A549 (cell line): ENCODE data around the gene NFU1. TPM values are rescaled to one million over a fixed set of nuclear protein-coding genes. Genes with fewer than 3 reads are reported as not detected.

ENCODE experiments used
- ATAC-seq, 2 experiments: fragments of 200-7000 bp in 1 of 2; fragments of >200 bp in 1 of 2; cut with Nextera tagmentation in 1 of 2; cut with Tn5 transposase in 1 of 2; 3 replicates each; pipeline versions ENCODE4 v1.8.0 to v1.9.1; 2018 to 2020; ENCODE audit warnings: mild to moderate bottlenecking in 1 of 2, moderate library complexity in 1 of 2
- CTCF ChIA-PET: fragments of 300-600 bp; sonication (Branson Sonifier 250); formaldehyde crosslinking; extraction: SDS; loops from one replicate; lab custom pipeline; 2021; ENCODE audit warnings: antibody characterized with exemption, inconsistent platforms; lab: Yijun Ruan, JAX
- POLR2A ChIA-PET: fragments of 350-600 bp; formaldehyde crosslinking; extraction: SDS; loops from one replicate; lab custom pipeline; 2021; ENCODE audit warnings: antibody characterized with exemption, inconsistent platforms; lab: Yijun Ruan, JAX
- DNase-seq, 2 experiments: peaks; one replicate each; pipeline versions ENCODE4 v3.0.0 to v3.0.0-alpha.2; 2011 to 2016; ENCODE audit warnings: low read depth in 1 of 2, low spot score in 1 of 2
- FAIRE-seq: peaks from 2 replicates; lab custom pipeline; 2011; peaks lifted over from hg19 to GRCh38; lab: Jason Lieb, UNC
- H3K27ac ChIP-seq, 2 experiments: fragments of >200 bp; sonication (Bioruptor Twin); formaldehyde crosslinking; 3 replicates each; pipeline ENCODE4 v1.5.1; 2016 to 2017
- H3K4me1 ChIP-seq: fragments of >200 bp; sonication (Bioruptor Twin); formaldehyde crosslinking; 3 replicates; pipeline ENCODE4 v1.6.1; 2016
- H3K4me2 ChIP-seq: fragments of >200 bp; sonication (Bioruptor Twin); formaldehyde crosslinking; 3 replicates; pipeline ENCODE4 v1.6.1; 2016
- H3K4me3 ChIP-seq: fragments of >200 bp; sonication (Bioruptor Twin); formaldehyde crosslinking; 3 replicates; pipeline ENCODE4 v1.5.1; 2016
- H3K9me3 ChIP-seq: fragments of >200 bp; sonication (Bioruptor Twin); formaldehyde crosslinking; 3 replicates; pipeline ENCODE4 v1.6.1; 2016
- ATOH8 ChIP-seq: fragments of 250-450 bp; sonication (Bioruptor Pico); IDR thresholded peaks from 2 replicates; pipeline ENCODE4 v1.5.0; 2020; ENCODE audit warnings: low read depth, mild to moderate bottlenecking, moderate library complexity
- CBX2 ChIP-seq: fragments of 200-600 bp; sonication (generic); IDR thresholded peaks from 2 replicates; pipeline ENCODE4 v1.6.1; 2016; ENCODE audit warnings: low read depth, mild to moderate bottlenecking, borderline replicate concordance
- CBX8 ChIP-seq: fragments of 200-600 bp; sonication (generic); IDR thresholded peaks from 2 replicates; pipeline ENCODE4 v1.6.1; 2016
- CHD2 ChIP-seq: fragments of 150-350 bp; IDR thresholded peaks from 2 replicates; pipeline ENCODE4 v1.6.1; 2014; ENCODE audit warnings: low read length; ENCODE audit not compliant: partially characterized antibody
- EHF ChIP-seq: fragments of 250-450 bp; sonication (Bioruptor Pico); IDR thresholded peaks from 2 replicates; pipeline ENCODE4 v1.5.0; 2020; ENCODE audit warnings: mild to moderate bottlenecking
- EHMT2 ChIP-seq: fragments of 200-600 bp; sonication (generic); IDR thresholded peaks from 2 replicates; pipeline ENCODE4 v1.6.1; 2016; ENCODE audit warnings: antibody characterized with exemption, low read depth, mild to moderate bottlenecking, moderate library complexity
- EP300 ChIP-seq, 2 experiments: fragments of >200 bp; sonication (Bioruptor Twin); formaldehyde crosslinking; IDR thresholded peaks; 2 replicates in 1 of 2; 3 replicates in 1 of 2; pipeline ENCODE4 v1.6.1; 2016 to 2017
- FOSB ChIP-seq: fragments of 250-450 bp; sonication (Bioruptor Pico); IDR thresholded peaks from 2 replicates; pipeline ENCODE4 v1.5.0; 2020; ENCODE audit warnings: mild to moderate bottlenecking, moderate library complexity
- FOSL2 ChIP-seq, 2 experiments: fragments of 450-650 bp in 1 of 2; fragments of >200 bp in 1 of 2; sonication (Bioruptor Twin) in 1 of 2; formaldehyde crosslinking; IDR thresholded peaks; 2 replicates each; pipeline versions ENCODE4 v1.5.0 to v1.6.1; 2016 to 2020; ENCODE audit warnings: mild to moderate bottlenecking in 1 of 2, moderate library complexity in 1 of 2
- FOXS1 ChIP-seq: fragments of 250-450 bp; sonication (Bioruptor Pico); IDR thresholded peaks from 2 replicates; pipeline ENCODE4 v1.5.0; 2020; ENCODE audit warnings: mild to moderate bottlenecking, moderate library complexity
- GATA3 ChIP-seq: IDR thresholded peaks from 2 replicates; pipeline ENCODE4 v1.6.1; 2012; ENCODE audit warnings: borderline replicate concordance
- HOXA7 ChIP-seq: fragments of 250-450 bp; sonication (Bioruptor Pico); IDR thresholded peaks from 2 replicates; pipeline ENCODE4 v1.5.0; 2020; ENCODE audit warnings: mild to moderate bottlenecking, moderate library complexity
- JUN ChIP-seq, 2 experiments: fragments of >200 bp; sonication (Bioruptor Twin); formaldehyde crosslinking; IDR thresholded peaks; 2 replicates in 1 of 2; 3 replicates in 1 of 2; pipeline ENCODE4 v1.6.1; 2016 to 2017
- JUNB ChIP-seq: fragments of >200 bp; sonication (Bioruptor Twin); formaldehyde crosslinking; IDR thresholded peaks from 2 replicates; pipeline ENCODE4 v1.6.1; 2016
- KDM1A ChIP-seq: fragments of 200-600 bp; sonication (generic); IDR thresholded peaks from 2 replicates; pipeline ENCODE4 v1.6.1; 2016; ENCODE audit warnings: low read depth, mild to moderate bottlenecking
- KDM5A ChIP-seq: fragments of 200-600 bp; sonication (generic); IDR thresholded peaks from 2 replicates; pipeline ENCODE4 v1.6.1; 2016; ENCODE audit warnings: antibody characterized with exemption, mild to moderate bottlenecking
- MAZ ChIP-seq: fragments of 150-350 bp; IDR thresholded peaks from 2 replicates; pipeline ENCODE4 v1.6.1; 2014; ENCODE audit warnings: antibody characterized with exemption, low read depth, low read length, borderline replicate concordance
- NR3C1 ChIP-seq: fragments of >200 bp; sonication (Bioruptor Twin); formaldehyde crosslinking; IDR thresholded peaks from 3 replicates; pipeline ENCODE4 v1.6.1; 2017
- PBX3 ChIP-seq: IDR thresholded peaks from 2 replicates; pipeline ENCODE4 v1.6.1; 2012
- POLR2AphosphoS2 ChIP-seq: conservative IDR thresholded peaks from 2 replicates; pipeline ENCODE4 v1.6.1; 2012; ENCODE audit warnings: low read length, improper control_type of control experiment, inconsistent platforms
- RAD21 ChIP-seq, 2 experiments: fragments of >200 bp in 1 of 2; sonication (Bioruptor Twin) in 1 of 2; formaldehyde crosslinking in 1 of 2; IDR thresholded peaks in 1 of 2; conservative IDR thresholded peaks in 1 of 2; 2 replicates in 1 of 2; 3 replicates in 1 of 2; pipeline ENCODE4 v1.6.1; 2012 to 2018; ENCODE audit warnings: inconsistent platforms in 1 of 2
- RARB ChIP-seq: fragments of 250-450 bp; sonication (Bioruptor Pico); IDR thresholded peaks from 2 replicates; pipeline ENCODE4 v1.8.0; 2021; ENCODE audit warnings: mild to moderate bottlenecking, moderate library complexity
- RFX5 ChIP-seq: fragments of 450-650 bp; IDR thresholded peaks from 2 replicates; pipeline ENCODE4 v1.7.1; 2014; ENCODE audit warnings: antibody characterized with exemption, mild to moderate bottlenecking, moderate library complexity
- SREBF2 ChIP-seq: fragments of 450-650 bp; IDR thresholded peaks from 2 replicates; pipeline ENCODE4 v1.6.1; 2014; ENCODE audit warnings: mild to moderate bottlenecking, moderate library complexity
- TFCP2L1 ChIP-seq: fragments of 250-450 bp; sonication (Bioruptor Pico); IDR thresholded peaks from 2 replicates; pipeline ENCODE4 v1.5.0; 2021; ENCODE audit warnings: mild to moderate bottlenecking
- TP53 ChIP-seq: fragments of 250-450 bp; sonication (Bioruptor Pico); IDR thresholded peaks from 2 replicates; pipeline ENCODE4 v1.5.0; 2021; ENCODE audit warnings: mild to moderate bottlenecking, moderate library complexity
- ZFP36 ChIP-seq: fragments of 450-650 bp; IDR thresholded peaks from 2 replicates; pipeline ENCODE4 v1.6.1; 2014; ENCODE audit warnings: borderline replicate concordance; ENCODE audit not compliant: partially characterized antibody
- ZNF302 ChIP-seq: fragments of 250-450 bp; sonication (Bioruptor Pico); IDR thresholded peaks from 2 replicates; pipeline ENCODE4 v1.9.0; 2021; ENCODE audit warnings: inconsistent platforms, mild to moderate bottlenecking, moderate library complexity
- ZSCAN20 ChIP-seq: fragments of 250-450 bp; sonication (Bioruptor Pico); IDR thresholded peaks from 2 replicates; pipeline ENCODE4 v1.8.0; 2022; ENCODE audit warnings: mild to moderate bottlenecking, moderate library complexity
- WGBS: methylation state at CpG from one replicate; pipeline ENCODE4 v1.1.6; 2017; ENCODE audit errors: missing lambda C conversion rate; 5-methylcytosine and 5-hydroxymethylcytosine counted together
- polyA plus RNA-seq, 4 experiments: library from polyadenylated mRNA; depleted of rRNA in 3 of 4; stranded (reverse); fragments of >200 nt; fragmentation: RNase III in 1 of 4; extraction: RNeasy Plus Mini Kit Qiagen cat#74134 plus additional on column Dnase treatment in 1 of 4; gene quantifications; 2 replicates in 3 of 4; 3 replicates in 1 of 4; pipeline ENCODE4 v1.2.3, GENCODE V29; 2011 to 2017
- TF ChIP-seq, protein P1 (sequence below): fragments of >200 bp; sonication (Bioruptor Twin); formaldehyde crosslinking; IDR thresholded peaks from 3 replicates; pipeline ENCODE4 v1.5.1; 2016
- TF ChIP-seq, protein P2 (sequence below): fragments of 200-600 bp; sonication (generic); IDR thresholded peaks from 2 replicates; pipeline ENCODE4 v1.6.1; 2016; ENCODE audit warnings: antibody characterized with exemption, mild to moderate bottlenecking, moderate library complexity

The NFU1 gene
- polyA plus RNA-seq, 2 of the 4 experiments (the other 2 are of a cell fraction): 61.4 to 99.2 TPM

DNA sequence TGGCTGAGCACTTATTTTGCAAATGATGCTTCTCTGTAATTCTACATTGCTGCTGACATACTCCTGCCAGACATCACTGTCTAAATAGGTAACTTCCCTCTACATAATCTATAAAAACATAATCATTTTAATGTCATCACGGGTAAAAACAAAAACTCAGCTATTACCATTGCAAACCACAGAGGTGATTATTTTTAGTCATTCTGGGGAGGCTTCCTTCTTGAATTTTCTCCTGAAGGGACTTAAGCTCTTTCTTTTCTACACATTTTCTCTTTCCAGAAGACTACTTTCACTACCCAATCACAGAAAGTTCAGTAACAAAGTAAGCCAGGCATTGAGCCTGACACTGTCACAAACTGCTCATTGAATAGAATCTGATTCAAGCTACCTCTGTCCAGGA is 40.4 kb upstream of the NFU1 start:
- ChIA-PET POLR2A (no interaction called here), CTCF (interaction anchor here (0.7 to 1.2 kb wide), 4 partner anchors 12 to 88 kb away, joined by 3 read pairs; no protein-coding TSS in a partner anchor)
- TF ChIP-seq PBX3: no peak
- TF ChIP-seq, protein P1, sequence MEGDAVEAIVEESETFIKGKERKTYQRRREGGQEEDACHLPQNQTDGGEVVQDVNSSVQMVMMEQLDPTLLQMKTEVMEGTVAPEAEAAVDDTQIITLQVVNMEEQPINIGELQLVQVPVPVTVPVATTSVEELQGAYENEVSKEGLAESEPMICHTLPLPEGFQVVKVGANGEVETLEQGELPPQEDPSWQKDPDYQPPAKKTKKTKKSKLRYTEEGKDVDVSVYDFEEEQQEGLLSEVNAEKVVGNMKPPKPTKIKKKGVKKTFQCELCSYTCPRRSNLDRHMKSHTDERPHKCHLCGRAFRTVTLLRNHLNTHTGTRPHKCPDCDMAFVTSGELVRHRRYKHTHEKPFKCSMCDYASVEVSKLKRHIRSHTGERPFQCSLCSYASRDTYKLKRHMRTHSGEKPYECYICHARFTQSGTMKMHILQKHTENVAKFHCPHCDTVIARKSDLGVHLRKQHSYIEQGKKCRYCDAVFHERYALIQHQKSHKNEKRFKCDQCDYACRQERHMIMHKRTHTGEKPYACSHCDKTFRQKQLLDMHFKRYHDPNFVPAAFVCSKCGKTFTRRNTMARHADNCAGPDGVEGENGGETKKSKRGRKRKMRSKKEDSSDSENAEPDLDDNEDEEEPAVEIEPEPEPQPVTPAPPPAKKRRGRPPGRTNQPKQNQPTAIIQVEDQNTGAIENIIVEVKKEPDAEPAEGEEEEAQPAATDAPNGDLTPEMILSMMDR: no peak
- TF ChIP-seq TP53 (CRISPR knock-in tag): no peak
- no peak for TF ChIP-seq JUNB
- TF ChIP-seq HOXA7 (CRISPR knock-in tag): no peak
- TF ChIP-seq FOSB (CRISPR knock-in tag): no peak
- TF ChIP-seq EP300 (IDR thresholded peaks at IDR 0.05): no peak
- TF ChIP-seq CHD2: no peak
- TF ChIP-seq FOXS1 (CRISPR knock-in tag): no peak
- no peak for TF ChIP-seq KDM1A
- TF ChIP-seq, protein P2, sequence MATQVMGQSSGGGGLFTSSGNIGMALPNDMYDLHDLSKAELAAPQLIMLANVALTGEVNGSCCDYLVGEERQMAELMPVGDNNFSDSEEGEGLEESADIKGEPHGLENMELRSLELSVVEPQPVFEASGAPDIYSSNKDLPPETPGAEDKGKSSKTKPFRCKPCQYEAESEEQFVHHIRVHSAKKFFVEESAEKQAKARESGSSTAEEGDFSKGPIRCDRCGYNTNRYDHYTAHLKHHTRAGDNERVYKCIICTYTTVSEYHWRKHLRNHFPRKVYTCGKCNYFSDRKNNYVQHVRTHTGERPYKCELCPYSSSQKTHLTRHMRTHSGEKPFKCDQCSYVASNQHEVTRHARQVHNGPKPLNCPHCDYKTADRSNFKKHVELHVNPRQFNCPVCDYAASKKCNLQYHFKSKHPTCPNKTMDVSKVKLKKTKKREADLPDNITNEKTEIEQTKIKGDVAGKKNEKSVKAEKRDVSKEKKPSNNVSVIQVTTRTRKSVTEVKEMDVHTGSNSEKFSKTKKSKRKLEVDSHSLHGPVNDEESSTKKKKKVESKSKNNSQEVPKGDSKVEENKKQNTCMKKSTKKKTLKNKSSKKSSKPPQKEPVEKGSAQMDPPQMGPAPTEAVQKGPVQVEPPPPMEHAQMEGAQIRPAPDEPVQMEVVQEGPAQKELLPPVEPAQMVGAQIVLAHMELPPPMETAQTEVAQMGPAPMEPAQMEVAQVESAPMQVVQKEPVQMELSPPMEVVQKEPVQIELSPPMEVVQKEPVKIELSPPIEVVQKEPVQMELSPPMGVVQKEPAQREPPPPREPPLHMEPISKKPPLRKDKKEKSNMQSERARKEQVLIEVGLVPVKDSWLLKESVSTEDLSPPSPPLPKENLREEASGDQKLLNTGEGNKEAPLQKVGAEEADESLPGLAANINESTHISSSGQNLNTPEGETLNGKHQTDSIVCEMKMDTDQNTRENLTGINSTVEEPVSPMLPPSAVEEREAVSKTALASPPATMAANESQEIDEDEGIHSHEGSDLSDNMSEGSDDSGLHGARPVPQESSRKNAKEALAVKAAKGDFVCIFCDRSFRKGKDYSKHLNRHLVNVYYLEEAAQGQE: no peak
- TF ChIP-seq CBX2: no peak
- no peak for TF ChIP-seq EHMT2
- no peak for TF ChIP-seq ZFP36
- no peak for TF ChIP-seq POLR2AphosphoS2
- 94% methylated on average over 1 of the region's 1 CpG for WGBS
- no peak overlapping the region for H3K27ac ChIP-seq
- no peaks in the 10 kb centered on the region for H3K9me3 ChIP-seq
- ATAC-seq (no peak), FAIRE-seq (no peak), DNase-seq (no peak)
- H3K4me1 ChIP-seq: no peaks in the 10 kb centered on the region
- no peak overlapping the region for H3K4me2 ChIP-seq
- H3K4me3 ChIP-seq: no peak overlapping the region

GRCh38 chr2:69474688-69475087 is 37.5 kb upstream of the NFU1 start:
- FAIRE-seq: peak; percentile 54
- WGBS: 89% methylated on average over 2 of the region's 2 CpGs

DNA sequence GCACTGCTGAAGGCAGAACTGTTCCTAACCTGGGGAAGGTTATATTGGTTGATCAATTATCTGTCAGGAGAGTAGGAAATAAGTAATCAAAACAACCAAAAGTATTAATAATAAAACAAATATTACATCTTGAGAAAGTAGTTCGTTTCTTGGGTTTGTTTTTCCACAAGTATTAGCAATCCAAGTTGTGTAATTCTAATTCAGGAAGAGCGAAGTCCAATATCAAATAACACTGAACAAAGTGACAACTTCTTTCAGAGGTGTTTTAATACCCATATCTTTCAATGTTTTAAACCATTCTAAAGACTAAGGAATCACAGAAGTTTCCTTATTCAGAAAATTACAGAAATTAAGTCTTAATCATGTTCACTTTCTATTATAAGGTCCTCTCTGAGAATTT is 34.6 kb upstream of the NFU1 start:
- POLR2A ChIA-PET: no interaction called here
- CTCF ChIA-PET: no interaction called here
- WGBS: 51% methylated on average over 2 of the region's 2 CpGs
- peak; percentile 54 for FAIRE-seq
- no peak for ATAC-seq
- H3K4me2 ChIP-seq: no peak overlapping the region
- H3K9me3 ChIP-seq: no peaks in the 10 kb centered on the region
- H3K27ac ChIP-seq: no peak overlapping the region
- H3K4me1 ChIP-seq: 0 out of 3 replicates have a peak, but pooled peaks cover 4% of the 10 kb centered on the region
- no peak overlapping the region for H3K4me3 ChIP-seq
- DNase-seq: no peak
- no peak for TF ChIP-seq RFX5
- TF ChIP-seq FOSL2 (IDR thresholded peaks at IDR 0.05): no peak
- no peak for TF ChIP-seq FOSL2 (CRISPR knock-in tag; IDR thresholded peaks at IDR 0.05)
- no peak for TF ChIP-seq EHMT2
- TF ChIP-seq RAD21 (conservative IDR thresholded peaks at IDR 0.05 in 1 of 2, IDR thresholded peaks at IDR 0.05 in 1 of 2): no peak
- no peak for TF ChIP-seq ATOH8 (CRISPR knock-in tag)
- no peak for TF ChIP-seq ZNF302 (CRISPR knock-in tag)
- no peak for TF ChIP-seq NR3C1
- no peak for TF ChIP-seq GATA3
- no peak for TF ChIP-seq ZSCAN20 (CRISPR knock-in tag)
- no peak for TF ChIP-seq ZFP36
- TF ChIP-seq EP300 (IDR thresholded peaks at IDR 0.05): no peak
- no peak for TF ChIP-seq MAZ

More at GRCh38 chr2:69474688-69475087, 37.5 kb upstream of the NFU1 start:
- DNase-seq (no peak), ATAC-seq (no peak)
- ChIA-PET POLR2A (no interaction called here), CTCF (no interaction called here)
- no peaks in the 10 kb centered on the region for H3K9me3 ChIP-seq
- no peak overlapping the region for H3K4me2 ChIP-seq
- TF ChIP-seq TP53 (CRISPR knock-in tag): no peak
- TF ChIP-seq TFCP2L1 (CRISPR knock-in tag): no peak
- TF ChIP-seq RAD21 (conservative IDR thresholded peaks at IDR 0.05 in 1 of 2, IDR thresholded peaks at IDR 0.05 in 1 of 2): no peak
- no peak for TF ChIP-seq EP300 (IDR thresholded peaks at IDR 0.05)
- TF ChIP-seq CBX8: no peak
- no peak for TF ChIP-seq KDM5A
- no peak for TF ChIP-seq ZNF302 (CRISPR knock-in tag)
- no peak for TF ChIP-seq RARB (CRISPR knock-in tag)
- TF ChIP-seq JUN (IDR thresholded peaks at IDR 0.05): no peak
- TF ChIP-seq EHF (CRISPR knock-in tag): no peak
- no peak for TF ChIP-seq SREBF2
- 0 out of 3 replicates have a peak, but pooled peaks cover 4% of the 10 kb centered on the region for H3K4me1 ChIP-seq
- no peak overlapping the region for H3K4me3 ChIP-seq
- H3K27ac ChIP-seq: no peak overlapping the region
